Erythroblast (primary cell): ENCODE results near the gene TXNDC5.

Experiments
- GATA1 ChIP-seq: IDR thresholded peaks from 2 replicates; pipeline ENCODE4 v1.6.1; 2011; ENCODE audit warnings: low read depth, mild to moderate bottlenecking, control low read depth, low read length, moderate library complexity
- POLR2A ChIP-seq: IDR thresholded peaks from 2 replicates; pipeline ENCODE4 v1.6.1; 2011; ENCODE audit warnings: mild to moderate bottlenecking, low read length

DNA sequence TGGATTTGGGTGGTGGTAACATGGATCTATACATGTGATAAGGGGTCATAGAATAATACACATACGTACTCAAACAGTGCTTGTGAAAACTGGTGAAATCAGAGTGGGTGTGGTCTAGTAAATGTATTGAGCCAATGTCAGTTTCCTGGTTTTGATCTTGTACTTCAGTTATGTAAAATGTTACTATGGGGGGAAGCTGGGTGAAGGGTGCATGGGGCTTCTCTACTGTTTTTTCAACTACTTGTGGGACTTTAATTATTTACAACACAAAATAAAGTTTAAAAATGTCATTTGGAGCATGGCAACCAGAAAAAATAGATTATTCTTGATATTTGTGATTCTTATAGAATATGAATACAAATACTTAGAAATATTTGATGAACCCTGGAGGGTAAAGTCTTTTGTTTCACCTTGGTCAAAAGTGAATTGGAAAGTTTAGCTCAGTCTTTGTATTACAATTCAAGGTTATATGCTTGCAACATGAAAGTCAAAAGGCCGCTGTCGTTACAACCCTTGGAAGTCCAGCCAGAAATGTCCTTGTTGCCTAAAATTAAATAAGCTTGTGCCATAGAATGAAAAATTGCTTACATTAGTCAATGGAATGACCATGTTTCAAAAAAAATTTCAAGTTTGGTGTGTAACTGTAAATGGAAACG lies 74.1 kb downstream of the TXNDC5 start:
- TF ChIP-seq POLR2A (no peak), GATA1 (no peak)
